Stimulated activated CD4-positive, alpha-beta T cell treated with anti-CD3 and anti-CD28 coated beads, Interleukin-12 subunit alpha, Interleukin-12 subunit beta, amount 100 ng/mL, for 4 hours (primary cell): ENCODE results near the gene HERC5.

Source experiments
- DNase-seq: peaks from one replicate; pipeline ENCODE4 v3.0.0-alpha.2; 2020

Gene HERC5

GRCh38 chr4:88448889-88449288, 8.0 kb upstream of the HERC5 start:
- DNase-seq = no peak

GRCh38 chr4:88449290-88449689, 7.6 kb upstream of the HERC5 start:
- no peak for DNase-seq

DNA sequence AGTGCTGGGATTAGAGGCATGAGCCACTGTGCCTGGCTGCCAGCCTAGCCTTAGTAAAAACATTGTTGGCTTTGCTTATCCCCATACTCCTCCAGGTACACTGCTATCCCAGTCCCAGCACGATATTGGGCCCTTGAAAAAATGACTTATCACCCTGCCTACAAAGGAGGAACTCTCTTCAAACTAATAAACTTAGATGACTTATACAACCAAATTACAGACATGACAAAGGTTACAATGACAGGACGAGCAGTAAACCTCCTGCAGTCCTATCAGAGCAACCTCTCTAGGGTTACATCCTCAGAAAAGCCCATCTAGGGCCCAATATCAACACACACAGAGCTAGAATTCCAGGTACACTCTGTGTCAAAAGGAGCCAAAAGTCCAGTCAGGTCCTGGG, 5.7 kb upstream of the HERC5 start:
- DNase-seq = no peak

- DNase-seq = no peak
Measured at GRCh38 chr4:88452912-88453311, 4.0 kb upstream of the HERC5 start.

GRCh38 chr4:88457307-88458103, 586 bp downstream of the HERC5 start:
- peak; percentile 33 for DNase-seq

DNA sequence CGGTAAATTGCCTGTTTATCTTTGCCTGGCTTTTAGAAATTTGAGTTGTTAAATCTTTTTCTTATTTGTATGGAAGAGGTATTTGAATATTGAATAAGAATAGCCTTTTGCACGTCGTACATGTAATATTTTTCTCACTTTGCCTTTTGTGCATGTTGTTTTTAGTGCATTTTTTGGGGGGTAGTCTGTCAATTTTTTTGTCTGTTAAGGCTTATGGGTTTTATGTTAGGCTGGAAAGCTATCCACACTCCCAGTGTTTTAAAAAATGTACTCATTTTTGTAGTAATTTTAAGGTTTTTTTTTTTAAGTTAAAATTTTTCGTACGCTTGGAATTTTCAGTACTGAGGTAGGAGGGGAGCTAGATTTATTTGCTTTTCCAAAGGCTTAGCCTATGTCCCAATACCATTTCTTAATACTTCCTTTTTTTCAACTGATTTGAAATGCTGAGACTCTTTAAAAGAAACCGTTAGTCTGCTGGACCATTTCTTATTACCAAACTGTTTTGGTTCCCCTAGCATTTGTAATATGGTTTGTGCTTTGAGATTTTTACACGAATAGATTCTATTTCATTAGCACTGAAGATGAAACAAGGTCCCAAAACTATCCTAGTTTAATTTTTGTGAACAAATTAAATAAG, 1.3 kb downstream of the HERC5 start:
- no peak for DNase-seq

DNA sequence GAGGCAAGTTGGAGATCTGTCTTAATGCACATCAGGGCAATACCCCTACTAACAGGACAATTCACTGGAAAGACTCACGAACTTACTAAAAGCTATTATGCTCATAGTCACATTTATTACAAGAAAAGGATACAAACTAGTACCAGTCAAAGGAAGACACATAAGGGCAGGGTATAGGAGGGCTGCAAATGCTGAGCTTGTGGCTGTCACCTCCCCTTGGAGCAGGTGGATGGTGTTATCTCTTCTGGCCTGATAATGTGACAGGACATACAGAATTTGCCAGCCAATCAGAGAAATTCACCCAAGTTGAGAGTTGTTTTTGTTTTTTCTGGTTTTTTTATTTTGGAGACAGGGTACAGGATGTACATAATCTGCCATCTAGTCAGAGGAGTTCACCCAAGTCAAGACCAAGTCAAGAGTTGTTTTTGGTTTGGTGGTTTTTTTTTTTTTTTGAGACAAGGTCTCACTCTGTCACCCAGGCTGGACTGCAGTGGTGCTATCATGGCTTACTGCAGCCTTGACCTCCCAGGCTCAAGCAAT, 8.8 kb downstream of the HERC5 start:
- DNase-seq = no peak

DNA sequence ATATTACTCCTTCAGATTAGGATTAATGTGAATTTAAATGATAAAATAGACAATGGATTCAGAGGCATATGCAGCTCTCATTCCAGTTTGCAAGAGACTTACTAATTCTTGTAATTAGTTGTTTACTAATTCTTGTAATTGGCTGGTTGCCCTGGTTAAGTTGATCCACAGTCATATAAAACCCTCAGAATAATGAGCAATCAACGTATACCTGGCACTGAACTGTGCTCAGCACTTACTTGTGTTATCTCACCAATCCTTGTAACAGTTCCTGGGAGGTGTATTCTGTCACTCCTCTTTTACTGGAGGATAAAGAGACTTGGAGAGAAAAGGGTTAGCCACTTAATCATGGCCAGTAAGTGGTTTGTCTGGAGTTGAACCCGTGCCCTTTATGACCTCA, 10.5 kb downstream of the HERC5 start:
- no peak for DNase-seq

DNA sequence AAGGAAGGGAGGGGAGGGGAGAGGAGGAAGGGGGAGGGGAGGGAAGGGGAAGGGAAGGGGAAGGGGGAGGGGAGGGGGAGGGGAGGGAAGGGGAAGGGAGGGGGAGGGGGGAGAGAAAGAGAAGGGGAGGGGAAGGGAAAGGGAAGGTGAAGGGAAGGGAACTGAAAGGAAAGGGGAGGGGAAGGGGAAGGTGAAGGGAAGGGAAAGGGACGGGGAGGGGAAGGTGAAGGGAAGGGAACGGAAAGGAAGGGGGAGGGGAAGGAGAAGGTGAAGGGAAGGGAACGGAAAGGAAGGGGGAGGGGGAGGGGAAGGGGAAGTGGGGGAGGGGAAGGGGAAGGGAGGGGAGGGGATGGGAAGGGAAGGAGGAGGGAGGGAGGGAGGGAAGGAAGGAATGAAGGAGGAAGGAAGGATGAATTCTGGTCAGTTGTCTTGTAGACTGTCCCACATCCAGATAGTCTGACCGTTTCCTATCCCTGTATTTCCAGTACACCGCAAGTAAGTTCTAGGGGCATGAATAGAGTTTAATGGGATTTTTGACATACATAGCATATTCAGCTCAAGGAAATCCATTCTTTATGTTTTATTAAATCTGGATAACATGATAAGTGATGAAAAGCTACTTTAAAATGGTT, 20.4 kb downstream of the HERC5 start:
- no peak for DNase-seq

GRCh38 chr4:88478247-88478646, 21.3 kb downstream of the HERC5 start:
- DNase-seq = no peak

- DNase-seq = no peak
Measured at GRCh38 chr4:88481537-88481936, 24.6 kb downstream of the HERC5 start.

DNA sequence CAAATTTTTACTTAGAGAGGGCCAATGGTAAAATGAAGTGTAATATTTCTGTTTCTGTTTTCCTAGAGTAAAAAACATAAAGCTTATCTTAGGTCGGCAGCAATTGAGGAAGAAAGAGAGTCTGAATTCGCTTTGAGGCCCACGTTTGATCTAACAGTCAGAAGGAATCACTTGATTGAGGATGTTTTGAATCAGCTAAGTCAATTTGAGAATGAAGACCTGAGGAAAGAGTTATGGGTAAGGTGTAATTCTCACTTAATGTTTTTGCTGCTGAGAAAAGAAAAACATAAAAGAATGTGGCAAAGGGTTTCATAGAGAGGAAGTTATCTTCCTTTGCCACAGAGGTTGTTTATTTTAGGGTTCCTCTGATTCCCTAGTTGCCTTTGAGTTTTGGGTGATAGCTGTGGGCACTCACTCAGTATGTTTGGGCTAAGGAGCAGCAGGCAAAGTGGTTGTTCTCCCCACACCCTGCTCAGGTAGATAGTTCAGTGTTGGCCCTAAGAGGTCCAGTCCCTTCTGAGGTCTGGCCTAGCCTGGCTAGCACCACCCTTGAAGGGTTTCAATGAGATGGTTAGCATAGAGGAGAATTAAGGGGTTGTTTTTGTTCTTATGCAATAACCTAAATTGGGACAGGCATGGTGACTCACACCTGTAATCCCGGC, 32.3 kb downstream of the HERC5 start:
- DNase-seq = no peak

DNA sequence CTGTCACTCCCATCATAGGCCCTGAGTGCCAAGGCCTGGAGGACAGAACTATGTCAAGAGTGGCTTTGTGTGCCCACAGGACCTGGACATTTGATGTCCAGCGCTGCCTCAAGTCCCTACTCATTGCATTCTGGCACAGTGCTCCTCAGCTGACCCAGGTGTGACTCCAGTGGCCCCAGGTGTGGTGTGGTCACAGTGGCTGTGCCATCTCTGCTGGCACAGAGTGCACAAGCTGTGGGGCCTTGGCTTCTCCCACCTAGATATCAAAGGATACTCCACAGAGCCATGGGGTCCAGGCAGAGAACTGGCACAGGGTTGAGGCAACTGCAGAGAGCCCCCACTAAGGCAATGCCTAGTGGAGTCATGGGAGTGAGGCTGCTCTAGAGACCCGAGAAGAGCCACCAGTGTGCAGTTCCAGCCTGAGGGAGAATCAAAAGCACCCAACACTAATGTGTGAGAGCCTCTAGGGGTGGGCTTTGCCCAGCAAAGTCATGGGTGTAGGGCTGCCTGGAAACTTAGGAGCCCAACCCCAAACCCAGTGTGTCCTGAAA, 41.0 kb downstream of the HERC5 start:
- DNase-seq = no peak

DNA sequence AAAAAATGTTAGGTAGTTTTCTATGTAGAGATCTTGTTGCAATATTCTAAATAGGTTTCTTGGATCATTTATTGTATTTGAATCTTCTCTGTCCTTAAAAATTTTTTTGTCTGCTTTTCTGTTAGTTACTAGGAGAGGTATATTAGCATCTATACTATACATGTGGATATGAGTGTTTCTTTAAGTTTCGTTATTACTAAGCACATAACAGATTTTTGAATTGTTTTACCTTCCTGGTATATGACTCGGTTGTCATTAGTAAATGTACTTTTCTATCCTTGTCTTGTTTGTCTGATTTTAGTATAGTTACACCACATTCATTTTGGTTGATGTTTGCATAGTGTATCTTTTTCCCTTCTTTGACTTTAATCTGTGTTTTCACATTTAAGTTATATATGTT, 46.4 kb downstream of the HERC5 start:
- DNase-seq = no peak

DNA sequence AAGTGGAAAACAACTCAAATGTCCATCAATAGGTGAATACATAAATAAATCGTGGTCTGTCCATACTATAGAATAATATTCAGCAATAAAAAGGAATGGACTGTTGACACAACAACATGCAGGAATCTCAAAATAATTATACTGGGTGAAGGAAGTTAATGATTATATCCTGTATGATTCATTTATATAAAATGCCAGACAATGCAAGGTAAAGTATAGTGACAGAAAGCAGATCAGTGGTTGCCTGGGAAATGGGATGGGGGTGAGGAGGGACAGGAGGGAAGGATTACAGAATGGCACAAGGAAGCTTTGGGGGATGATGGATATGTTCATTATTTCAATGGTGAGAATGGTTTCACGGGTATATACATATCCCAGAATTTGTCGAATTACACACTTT, 54.3 kb downstream of the HERC5 start:
- DNase-seq = no peak

- no peak for DNase-seq
Measured at GRCh38 chr4:88514557-88515511, 57.9 kb downstream of the HERC5 start.

GRCh38 chr4:88516746-88517145, 59.8 kb downstream of the HERC5 start:
- no peak for DNase-seq

DNA sequence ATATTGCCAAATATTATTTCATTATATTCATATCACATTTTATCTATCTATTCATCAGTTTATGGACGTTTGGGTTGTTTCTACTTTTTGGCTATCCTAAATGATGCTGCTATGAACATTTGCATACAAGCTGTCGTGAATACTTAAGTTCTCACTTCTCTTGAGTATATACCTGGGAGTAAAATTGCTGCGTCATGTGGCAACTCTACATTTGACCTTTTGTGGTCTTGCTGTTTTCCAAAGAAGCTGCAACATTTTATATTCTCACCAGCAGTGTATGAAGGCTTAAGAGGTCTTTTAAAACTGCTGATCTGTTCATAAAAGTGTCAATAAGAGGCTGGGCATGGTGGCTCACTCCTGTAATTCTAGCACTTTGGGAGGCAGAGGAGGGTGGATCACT, 60.9 kb downstream of the HERC5 start:
- no peak for DNase-seq

DNA sequence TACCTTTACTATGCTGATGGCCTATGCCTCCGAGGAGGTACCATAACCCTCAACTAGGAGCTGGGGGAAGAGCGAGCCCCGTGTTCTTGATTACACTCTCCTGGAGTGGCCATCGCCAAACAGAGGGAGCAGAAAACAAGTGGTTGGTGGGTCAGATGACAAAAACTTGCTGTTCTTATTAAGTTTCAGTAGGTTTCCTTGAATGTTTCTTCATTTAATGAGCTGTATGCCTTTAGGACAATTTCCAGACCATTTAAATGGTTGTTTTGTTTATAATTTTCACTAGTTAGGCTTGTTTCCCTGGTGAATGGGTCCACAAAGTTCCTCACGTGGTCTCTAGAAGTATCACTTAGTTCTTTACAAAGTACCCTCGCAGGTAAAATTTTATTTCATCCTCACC, 62.0 kb downstream of the HERC5 start:
- DNase-seq = no peak

DNA sequence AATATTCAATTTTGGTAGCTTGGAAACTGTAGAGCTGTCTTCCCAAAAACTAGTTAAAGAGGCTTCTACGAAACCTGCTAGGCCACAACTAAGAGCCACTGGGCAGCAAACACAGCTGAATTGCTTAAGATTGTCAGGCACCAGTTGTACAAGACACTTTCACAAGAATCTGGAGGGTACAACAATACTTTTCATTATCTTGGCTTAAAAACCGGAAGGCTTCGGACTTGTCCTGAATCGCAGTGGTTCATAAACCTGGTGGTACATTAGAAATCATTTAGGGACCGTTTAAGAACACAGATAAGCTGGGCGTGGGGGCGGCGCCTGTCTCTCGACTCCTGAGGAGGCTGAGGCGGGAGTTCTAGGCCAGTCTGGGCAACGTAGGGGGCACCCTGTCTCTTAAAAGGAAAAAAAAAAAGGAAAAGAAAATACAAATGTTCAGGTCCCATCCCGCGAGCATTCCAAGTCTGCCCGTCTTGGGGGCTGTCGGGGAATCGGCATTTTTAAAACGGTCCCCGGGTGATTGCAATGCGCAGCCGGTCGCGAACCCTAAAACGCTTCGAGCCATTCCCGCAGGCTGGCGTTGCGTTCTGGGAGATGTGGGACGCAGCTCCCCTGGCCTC, 65.9 kb downstream of the HERC5 start:
- peak; percentile 41 for DNase-seq
